GM23338 (cell line): ENCODE data around the gene ITCH. TPM values are rescaled to one million over a fixed set of nuclear protein-coding genes. Genes with fewer than 3 reads are reported as not detected.

Source experiments
- ATAC-seq: fragments of 200-7000 bp; cut with Tn5 transposase; 3 replicates; pipeline ENCODE4 v1.9.1; 2020
- DNase-seq: peaks from one replicate; pipeline ENCODE4 v3.0.0-alpha.2; 2015; ENCODE audit warnings: low spot score
- H2AFZ ChIP-seq: fragments of 200-600 bp; sonication (generic); 2 replicates; pipeline ENCODE4 v1.8.0; 2016; ENCODE audit warnings: antibody characterized with exemption, mild to moderate bottlenecking, moderate library complexity
- H3F3A ChIP-seq: fragments of 200-600 bp; sonication (generic); replicated peaks from 2 replicates; pipeline ENCODE4 v1.8.0; 2017; ENCODE audit warnings: antibody characterized with exemption, mixed run types, low read depth
- H3K27ac ChIP-seq: fragments of 200-600 bp; sonication (generic); 2 replicates; pipeline ENCODE4 v1.6.1; 2016; ENCODE audit warnings: low read depth
- H3K27me3 ChIP-seq: fragments of 200-600 bp; sonication (generic); 2 replicates; pipeline ENCODE4 v1.8.0; 2016; ENCODE audit warnings: mild to moderate bottlenecking, mixed run types, moderate library complexity; ENCODE audit not compliant: insufficient read depth
- H3K36me3 ChIP-seq: fragments of 200-600 bp; sonication (generic); 2 replicates; pipeline ENCODE4 v1.8.0; 2016; ENCODE audit warnings: mild to moderate bottlenecking; ENCODE audit not compliant: insufficient read depth
- H3K4me1 ChIP-seq: fragments of 200-600 bp; sonication (generic); 2 replicates; pipeline ENCODE4 v1.8.0; 2016; ENCODE audit warnings: mild to moderate bottlenecking, moderate library complexity; ENCODE audit not compliant: insufficient read depth
- H3K4me2 ChIP-seq: fragments of 200-600 bp; sonication (generic); 2 replicates; pipeline ENCODE4 v1.7.1; 2017; ENCODE audit warnings: mixed run types
- H3K4me3 ChIP-seq: fragments of 200-600 bp; sonication (generic); 2 replicates; pipeline ENCODE4 v1.6.1; 2016; ENCODE audit warnings: mixed run types
- H3K79me2 ChIP-seq: fragments of 200-600 bp; sonication (generic); replicated peaks from 2 replicates; pipeline ENCODE4 v1.8.0; 2017; ENCODE audit warnings: mild to moderate bottlenecking; ENCODE audit not compliant: insufficient read depth
- H3K9me2 ChIP-seq: fragments of 200-600 bp; sonication (generic); 2 replicates; pipeline ENCODE4 v1.8.0; 2017; ENCODE audit not compliant: insufficient read depth
- H4K20me1 ChIP-seq: fragments of 200-600 bp; sonication (generic); replicated peaks from 2 replicates; pipeline ENCODE4 v1.8.0; 2017; ENCODE audit warnings: mild to moderate bottlenecking; ENCODE audit not compliant: insufficient read depth
- H3K27ac Mint-ChIP-seq: 2 replicates; pipeline ENCODE4 v1.8.0; 2020; ENCODE audit warnings: inconsistent platforms, mild to moderate bottlenecking, moderate library complexity, mixed read lengths
- H3K27me3 Mint-ChIP-seq: 3 replicates; pipeline ENCODE4 v1.8.0; 2022; ENCODE audit warnings: low read depth, mild to moderate bottlenecking, moderate library complexity, mixed read lengths, inconsistent platforms; ENCODE audit not compliant: insufficient read depth, poor library complexity
- H3K36me3 Mint-ChIP-seq: 3 replicates; pipeline ENCODE4 v1.8.0; 2021; ENCODE audit warnings: low read depth, mild to moderate bottlenecking, inconsistent platforms, moderate library complexity, mixed read lengths
- H3K4me1 Mint-ChIP-seq: 3 replicates; pipeline ENCODE4 v1.8.0; 2020; ENCODE audit warnings: mild to moderate bottlenecking, inconsistent platforms, mixed read lengths
- H3K4me3 Mint-ChIP-seq: 3 replicates; pipeline ENCODE4 v1.8.0; 2021; ENCODE audit warnings: moderate library complexity, mild to moderate bottlenecking, inconsistent platforms, mixed read lengths
- H3K9me3 Mint-ChIP-seq: 3 replicates; pipeline ENCODE4 v1.8.0; 2020; ENCODE audit warnings: moderate library complexity, mild to moderate bottlenecking, inconsistent platforms, mixed read lengths
- CREB1 ChIP-seq: fragments of 250-450 bp; sonication (Bioruptor Pico); IDR thresholded peaks from 2 replicates; pipeline ENCODE4 v1.5.0; 2020; ENCODE audit warnings: low read depth, mild to moderate bottlenecking, moderate library complexity
- EZH2 ChIP-seq: fragments of 200-600 bp; sonication (generic); IDR thresholded peaks from one replicate; pipeline ENCODE4 v1.8.0; 2017; ENCODE audit warnings: antibody characterized with exemption, mild to moderate bottlenecking, low read depth; ENCODE audit not compliant: unreplicated experiment
- EZH2phosphoT487 ChIP-seq: fragments of 200-600 bp; sonication (generic); IDR thresholded peaks from one replicate; pipeline ENCODE4 v1.8.1; 2018; ENCODE audit warnings: antibody characterized with exemption; ENCODE audit not compliant: unreplicated experiment
- ZNF331 ChIP-seq: fragments of 250-450 bp; sonication (Bioruptor Pico); IDR thresholded peaks from 2 replicates; pipeline ENCODE4 v1.5.0; 2020; ENCODE audit warnings: low read depth, mild to moderate bottlenecking, moderate library complexity
- polyA plus RNA-seq: library from polyadenylated mRNA; unstranded; fragments of >200 nt; fragmentation: Nextera tagmentation; extraction: Ambion mirVana; gene quantifications from 2 replicates; pipeline ENCODE4 v1.2.1, GENCODE V29; 2016
- total RNA-seq: library from RNA; depleted of rRNA; stranded (reverse); fragments of >200 nt; shearing (Covaris generic); gene quantifications from 2 replicates; pipeline ENCODE4 v1.2.3, GENCODE V29; 2014
- TF ChIP-seq, protein P1 (sequence below), 2 experiments: fragments of 200-600 bp in 1 of 2; sonication (generic) in 1 of 2; conservative IDR thresholded peaks; 2 replicates each; pipeline versions ENCODE4 v1.5.1 to v1.6.1; 2016 to 2017; ENCODE audit warnings: antibody characterized with exemption in 2 of 2, low read depth in 2 of 2, mild to moderate bottlenecking in 2 of 2, moderate library complexity in 1 of 2
- TF ChIP-seq, protein P2 (sequence below): IDR thresholded peaks from 2 replicates; pipeline ENCODE4 v1.6.1; 2016; ENCODE audit warnings: antibody characterized with exemption
- TF ChIP-seq, protein P3 (sequence below): fragments of 250-450 bp; sonication (Bioruptor Pico); IDR thresholded peaks from 2 replicates; pipeline ENCODE4 v1.5.0; 2020; ENCODE audit warnings: mild to moderate bottlenecking, moderate library complexity

Gene ITCH
- total and polyA plus RNA-seq, 2 experiments from 2014 or later: 16.4 to 31.6 TPM

DNA sequence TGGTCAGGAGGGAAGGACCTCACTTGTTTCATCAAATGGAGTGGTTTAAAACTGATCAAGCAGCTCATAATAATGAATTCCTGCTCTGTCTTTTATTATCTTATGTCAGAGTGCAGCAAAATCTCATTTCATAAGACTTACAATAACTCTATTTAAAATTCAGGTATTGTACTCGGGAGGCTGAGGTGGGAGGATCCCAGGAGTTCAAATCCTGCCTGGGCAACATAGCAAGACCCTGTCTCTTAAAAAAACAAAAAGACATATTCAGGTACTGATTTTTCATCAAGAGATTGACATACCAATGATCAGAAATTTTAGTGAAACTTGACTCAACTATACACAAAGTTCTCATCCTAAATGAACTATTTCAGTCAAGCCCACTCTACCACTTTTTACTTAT is 147.5 kb downstream of the ITCH start:
- Mint-ChIP-seq H3K4me1 (peaks cover 6% of the 10 kb centered on the region; the same call in 2 of the 3 replicates), H3K4me3 (no peak overlapping the region), H3K36me3 (peaks cover 21% of the 10 kb centered on the region; the same call in 2 of the 3 replicates), H3K27ac (no peak overlapping the region), H3K27me3 (peaks cover 2% of the 10 kb centered on the region), H3K9me3 (no peaks in the 10 kb centered on the region)
- H4K20me1 ChIP-seq: no peaks in the 10 kb centered on the region
- TF ChIP-seq, protein P1, sequence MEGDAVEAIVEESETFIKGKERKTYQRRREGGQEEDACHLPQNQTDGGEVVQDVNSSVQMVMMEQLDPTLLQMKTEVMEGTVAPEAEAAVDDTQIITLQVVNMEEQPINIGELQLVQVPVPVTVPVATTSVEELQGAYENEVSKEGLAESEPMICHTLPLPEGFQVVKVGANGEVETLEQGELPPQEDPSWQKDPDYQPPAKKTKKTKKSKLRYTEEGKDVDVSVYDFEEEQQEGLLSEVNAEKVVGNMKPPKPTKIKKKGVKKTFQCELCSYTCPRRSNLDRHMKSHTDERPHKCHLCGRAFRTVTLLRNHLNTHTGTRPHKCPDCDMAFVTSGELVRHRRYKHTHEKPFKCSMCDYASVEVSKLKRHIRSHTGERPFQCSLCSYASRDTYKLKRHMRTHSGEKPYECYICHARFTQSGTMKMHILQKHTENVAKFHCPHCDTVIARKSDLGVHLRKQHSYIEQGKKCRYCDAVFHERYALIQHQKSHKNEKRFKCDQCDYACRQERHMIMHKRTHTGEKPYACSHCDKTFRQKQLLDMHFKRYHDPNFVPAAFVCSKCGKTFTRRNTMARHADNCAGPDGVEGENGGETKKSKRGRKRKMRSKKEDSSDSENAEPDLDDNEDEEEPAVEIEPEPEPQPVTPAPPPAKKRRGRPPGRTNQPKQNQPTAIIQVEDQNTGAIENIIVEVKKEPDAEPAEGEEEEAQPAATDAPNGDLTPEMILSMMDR (conservative IDR thresholded peaks at IDR 0.05; ENCODE audit: low read depth in 2 of 2): no peak
- TF ChIP-seq EZH2phosphoT487 (no peak), ZNF331 (CRISPR knock-in tag) (no peak), EZH2 (no peak), CREB1 (CRISPR knock-in tag) (no peak)
- TF ChIP-seq, protein P2, sequence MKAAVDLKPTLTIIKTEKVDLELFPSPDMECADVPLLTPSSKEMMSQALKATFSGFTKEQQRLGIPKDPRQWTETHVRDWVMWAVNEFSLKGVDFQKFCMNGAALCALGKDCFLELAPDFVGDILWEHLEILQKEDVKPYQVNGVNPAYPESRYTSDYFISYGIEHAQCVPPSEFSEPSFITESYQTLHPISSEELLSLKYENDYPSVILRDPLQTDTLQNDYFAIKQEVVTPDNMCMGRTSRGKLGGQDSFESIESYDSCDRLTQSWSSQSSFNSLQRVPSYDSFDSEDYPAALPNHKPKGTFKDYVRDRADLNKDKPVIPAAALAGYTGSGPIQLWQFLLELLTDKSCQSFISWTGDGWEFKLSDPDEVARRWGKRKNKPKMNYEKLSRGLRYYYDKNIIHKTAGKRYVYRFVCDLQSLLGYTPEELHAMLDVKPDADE: no peak
- TF ChIP-seq, protein P3, sequence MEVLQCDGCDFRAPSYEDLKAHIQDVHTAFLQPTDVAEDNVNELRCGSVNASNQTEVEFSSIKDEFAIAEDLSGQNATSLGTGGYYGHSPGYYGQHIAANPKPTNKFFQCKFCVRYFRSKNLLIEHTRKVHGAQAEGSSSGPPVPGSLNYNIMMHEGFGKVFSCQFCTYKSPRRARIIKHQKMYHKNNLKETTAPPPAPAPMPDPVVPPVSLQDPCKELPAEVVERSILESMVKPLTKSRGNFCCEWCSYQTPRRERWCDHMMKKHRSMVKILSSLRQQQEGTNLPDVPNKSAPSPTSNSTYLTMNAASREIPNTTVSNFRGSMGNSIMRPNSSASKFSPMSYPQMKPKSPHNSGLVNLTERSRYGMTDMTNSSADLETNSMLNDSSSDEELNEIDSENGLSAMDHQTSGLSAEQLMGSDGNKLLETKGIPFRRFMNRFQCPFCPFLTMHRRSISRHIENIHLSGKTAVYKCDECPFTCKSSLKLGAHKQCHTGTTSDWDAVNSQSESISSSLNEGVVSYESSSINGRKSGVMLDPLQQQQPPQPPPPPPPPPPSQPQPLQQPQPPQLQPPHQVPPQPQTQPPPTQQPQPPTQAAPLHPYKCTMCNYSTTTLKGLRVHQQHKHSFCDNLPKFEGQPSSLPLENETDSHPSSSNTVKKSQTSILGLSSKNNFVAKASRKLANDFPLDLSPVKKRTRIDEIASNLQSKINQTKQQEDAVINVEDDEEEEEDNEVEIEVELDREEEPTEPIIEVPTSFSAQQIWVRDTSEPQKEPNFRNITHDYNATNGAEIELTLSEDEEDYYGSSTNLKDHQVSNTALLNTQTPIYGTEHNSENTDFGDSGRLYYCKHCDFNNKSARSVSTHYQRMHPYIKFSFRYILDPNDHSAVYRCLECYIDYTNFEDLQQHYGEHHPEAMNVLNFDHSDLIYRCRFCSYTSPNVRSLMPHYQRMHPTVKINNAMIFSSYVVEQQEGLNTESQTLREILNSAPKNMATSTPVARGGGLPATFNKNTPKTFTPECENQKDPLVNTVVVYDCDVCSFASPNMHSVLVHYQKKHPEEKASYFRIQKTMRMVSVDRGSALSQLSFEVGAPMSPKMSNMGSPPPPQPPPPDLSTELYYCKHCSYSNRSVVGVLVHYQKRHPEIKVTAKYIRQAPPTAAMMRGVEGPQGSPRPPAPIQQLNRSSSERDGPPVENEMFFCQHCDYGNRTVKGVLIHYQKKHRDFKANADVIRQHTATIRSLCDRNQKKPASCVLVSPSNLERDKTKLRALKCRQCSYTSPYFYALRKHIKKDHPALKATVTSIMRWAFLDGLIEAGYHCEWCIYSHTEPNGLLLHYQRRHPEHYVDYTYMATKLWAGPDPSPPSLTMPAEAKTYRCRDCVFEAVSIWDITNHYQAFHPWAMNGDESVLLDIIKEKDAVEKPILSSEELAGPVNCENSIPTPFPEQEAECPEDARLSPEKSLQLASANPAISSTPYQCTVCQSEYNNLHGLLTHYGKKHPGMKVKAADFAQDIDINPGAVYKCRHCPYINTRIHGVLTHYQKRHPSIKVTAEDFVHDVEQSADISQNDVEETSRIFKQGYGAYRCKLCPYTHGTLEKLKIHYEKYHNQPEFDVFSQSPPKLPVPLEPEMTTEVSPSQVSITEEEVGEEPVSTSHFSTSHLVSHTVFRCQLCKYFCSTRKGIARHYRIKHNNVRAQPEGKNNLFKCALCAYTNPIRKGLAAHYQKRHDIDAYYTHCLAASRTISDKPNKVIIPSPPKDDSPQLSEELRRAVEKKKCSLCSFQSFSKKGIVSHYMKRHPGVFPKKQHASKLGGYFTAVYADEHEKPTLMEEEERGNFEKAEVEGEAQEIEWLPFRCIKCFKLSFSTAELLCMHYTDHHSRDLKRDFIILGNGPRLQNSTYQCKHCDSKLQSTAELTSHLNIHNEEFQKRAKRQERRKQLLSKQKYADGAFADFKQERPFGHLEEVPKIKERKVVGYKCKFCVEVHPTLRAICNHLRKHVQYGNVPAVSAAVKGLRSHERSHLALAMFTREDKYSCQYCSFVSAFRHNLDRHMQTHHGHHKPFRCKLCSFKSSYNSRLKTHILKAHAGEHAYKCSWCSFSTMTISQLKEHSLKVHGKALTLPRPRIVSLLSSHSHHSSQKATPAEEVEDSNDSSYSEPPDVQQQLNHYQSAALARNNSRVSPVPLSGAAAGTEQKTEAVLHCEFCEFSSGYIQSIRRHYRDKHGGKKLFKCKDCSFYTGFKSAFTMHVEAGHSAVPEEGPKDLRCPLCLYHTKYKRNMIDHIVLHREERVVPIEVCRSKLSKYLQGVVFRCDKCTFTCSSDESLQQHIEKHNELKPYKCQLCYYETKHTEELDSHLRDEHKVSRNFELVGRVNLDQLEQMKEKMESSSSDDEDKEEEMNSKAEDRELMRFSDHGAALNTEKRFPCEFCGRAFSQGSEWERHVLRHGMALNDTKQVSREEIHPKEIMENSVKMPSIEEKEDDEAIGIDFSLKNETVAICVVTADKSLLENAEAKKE (CRISPR knock-in tag): no peak
- no peaks in the 10 kb centered on the region for H3K27me3 ChIP-seq
- no peak overlapping the region for H2AFZ ChIP-seq
- no peaks in the 10 kb centered on the region; the same call in 1 of the 2 replicates for H3K79me2 ChIP-seq
- no peak overlapping the region for H3K4me3 ChIP-seq
- DNase-seq (no peak), ATAC-seq (no peak)
- H3K27ac ChIP-seq: no peak overlapping the region
- no peaks in the 10 kb centered on the region; the same call in 1 of the 2 replicates for H3F3A ChIP-seq
- H3K4me1 ChIP-seq: peaks cover 5% of the 10 kb centered on the region
- H3K9me2 ChIP-seq: no peaks in the 10 kb centered on the region
- H3K4me2 ChIP-seq: no peak overlapping the region
- peaks cover 3% of the 10 kb centered on the region; the same call in 1 of the 2 replicates for H3K36me3 ChIP-seq
